MM.1S (cell line): ENCODE results near the gene STK32B.

Source experiments
- CTCF ChIP-seq: fragments of 300-600 bp; sonication (generic); IDR thresholded peaks from 2 replicates; pipeline ENCODE4 v1.5.1; 2016; ENCODE audit warnings: antibody characterized with exemption, low read length, mixed read lengths
- EZH2phosphoT487 ChIP-seq: fragments of 300-600 bp; sonication (generic); IDR thresholded peaks from 2 replicates; pipeline ENCODE4 v1.6.1; 2018; ENCODE audit warnings: antibody characterized with exemption, low read length

GRCh38 chr4:5477613-5478012 lies 426.3 kb downstream of the STK32B start:
- no peak for TF ChIP-seq CTCF
- TF ChIP-seq EZH2phosphoT487, result no peak
